CD4-positive, alpha-beta T cell treated with Interleukin-21 for 1 hour (primary cell): ENCODE data around the gene RAD21L1.
A peak's percentile ranks its signal among the peaks of the same experiment; 100 is the strongest.
"Not testable (repeated sequence)": the region's sequence is repeated elsewhere in the genome, so short reads cannot be mapped to it uniquely, and the experiment has no call there.

Experiments used
- DNase-seq: peaks from one replicate; pipeline ENCODE4 v3.0.0-alpha.2; 2020

The RAD21L1 gene

GRCh38 chr20:1202762-1203504 lies 22.9 kb upstream of the RAD21L1 start, which contains the start of gene C20orf202:
Gene C20orf202 (plus strand): TSS chr20:1203454. CDS start chr20:1203586, 132 bp downstream.
- DNase-seq, result no peak

- no peak for DNase-seq
Measured at GRCh38 chr20:1203630-1204029, 22.2 kb upstream of the RAD21L1 start.

- no peak for DNase-seq
Measured at GRCh38 chr20:1204113-1204512, 21.7 kb upstream of the RAD21L1 start.

GRCh38 chr20:1204576-1204975 lies 21.3 kb upstream of the RAD21L1 start:
- DNase-seq, result no peak

- no peak for DNase-seq
Measured at GRCh38 chr20:1205802-1206201, 20.0 kb upstream of the RAD21L1 start.

- no peak for DNase-seq
Measured at GRCh38 chr20:1206366-1207148, 19.3 kb upstream of the RAD21L1 start.

GRCh38 chr20:1207293-1207878 lies 18.5 kb upstream of the RAD21L1 start:
- DNase-seq, result no peak

- no peak for DNase-seq
Measured at GRCh38 chr20:1209447-1210387, 16.1 kb upstream of the RAD21L1 start.

- no peak for DNase-seq
Measured at GRCh38 chr20:1210501-1210900, 15.3 kb upstream of the RAD21L1 start.

- no peak for DNase-seq
Measured at GRCh38 chr20:1212023-1212422, 13.8 kb upstream of the RAD21L1 start.

- DNase-seq, result peak; percentile 68
Measured at GRCh38 chr20:1212607-1213396, 13.0 kb upstream of the RAD21L1 start.

GRCh38 chr20:1214838-1215261 lies 11.0 kb upstream of the RAD21L1 start:
- no peak for DNase-seq

GRCh38 chr20:1215386-1216170 lies 10.3 kb upstream of the RAD21L1 start:
- DNase-seq, result peak; percentile 21

GRCh38 chr20:1216527-1217427 lies 9.1 kb upstream of the RAD21L1 start:
- DNase-seq, result not testable (repeated sequence)

- not testable (repeated sequence) for DNase-seq
Measured at GRCh38 chr20:1222750-1223149, 3.1 kb upstream of the RAD21L1 start.

GRCh38 chr20:1224205-1224890 lies 1.5 kb upstream of the RAD21L1 start:
- DNase-seq, result no peak

- no peak for DNase-seq
Measured at GRCh38 chr20:1225263-1225782, 521 bp upstream of the RAD21L1 start.

- DNase-seq, result no peak
Measured at GRCh38 chr20:1229541-1229940, 3.7 kb downstream of the RAD21L1 start.
